B cell (primary cell): ENCODE measurements around the gene SPHK2.

Experiments used
- EZH2 ChIP-seq: IDR thresholded peaks from 2 replicates; pipeline ENCODE4 v1.6.1; 2012; ENCODE audit warnings: borderline replicate concordance, low read depth, mild to moderate bottlenecking, moderate library complexity, low read length; ENCODE audit not compliant: insufficient read depth, poor library complexity, severe bottlenecking
- TF ChIP-seq, protein P1 (sequence below): fragments of 200-600 bp; IDR thresholded peaks from one replicate; pipeline ENCODE4 v1.8.0; 2022; ENCODE audit warnings: antibody characterized with exemption, mild to moderate bottlenecking

DNA sequence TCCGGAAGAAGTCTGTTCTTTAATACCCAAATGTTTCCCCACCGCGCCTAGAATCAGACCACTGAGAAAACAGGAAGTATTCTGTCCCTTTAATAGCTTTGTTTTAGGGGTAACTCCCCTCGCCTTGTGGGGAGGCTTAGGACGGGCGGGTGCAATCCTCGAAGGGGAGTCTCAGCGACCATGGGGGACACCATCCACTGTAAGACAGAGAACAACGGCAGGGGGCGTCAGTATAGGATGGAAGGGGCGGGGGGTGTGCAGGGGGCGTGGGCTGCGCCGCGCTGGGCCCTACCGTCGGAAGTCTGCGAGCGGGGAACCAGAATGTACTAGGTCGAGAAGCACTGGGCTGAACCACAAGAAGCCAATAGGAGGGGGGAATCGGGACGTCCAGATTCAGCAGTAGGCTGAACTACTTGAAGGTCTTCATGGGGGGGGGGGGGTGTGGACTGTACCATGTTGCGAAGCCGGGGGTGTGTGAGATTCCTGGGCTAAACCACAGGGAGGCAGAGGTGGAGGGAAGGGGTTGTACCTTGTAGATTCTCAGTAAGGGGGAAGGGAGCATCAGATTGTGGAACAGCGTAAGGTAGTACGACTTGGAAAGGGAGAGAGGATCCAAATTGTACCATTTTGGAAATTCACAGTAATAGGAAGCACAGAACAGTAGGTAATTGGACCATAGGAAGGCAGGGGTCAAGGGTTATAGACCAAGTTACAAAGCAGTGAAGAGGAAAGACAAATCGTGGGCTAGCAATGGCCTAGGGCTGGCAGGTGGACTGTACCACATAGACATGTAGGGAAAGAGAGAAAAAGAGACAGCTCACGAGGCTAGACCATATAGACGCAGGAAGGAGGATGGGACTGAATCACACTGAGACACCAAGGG is 18.9 kb downstream of the SPHK2 start:
- TF ChIP-seq, protein P1, sequence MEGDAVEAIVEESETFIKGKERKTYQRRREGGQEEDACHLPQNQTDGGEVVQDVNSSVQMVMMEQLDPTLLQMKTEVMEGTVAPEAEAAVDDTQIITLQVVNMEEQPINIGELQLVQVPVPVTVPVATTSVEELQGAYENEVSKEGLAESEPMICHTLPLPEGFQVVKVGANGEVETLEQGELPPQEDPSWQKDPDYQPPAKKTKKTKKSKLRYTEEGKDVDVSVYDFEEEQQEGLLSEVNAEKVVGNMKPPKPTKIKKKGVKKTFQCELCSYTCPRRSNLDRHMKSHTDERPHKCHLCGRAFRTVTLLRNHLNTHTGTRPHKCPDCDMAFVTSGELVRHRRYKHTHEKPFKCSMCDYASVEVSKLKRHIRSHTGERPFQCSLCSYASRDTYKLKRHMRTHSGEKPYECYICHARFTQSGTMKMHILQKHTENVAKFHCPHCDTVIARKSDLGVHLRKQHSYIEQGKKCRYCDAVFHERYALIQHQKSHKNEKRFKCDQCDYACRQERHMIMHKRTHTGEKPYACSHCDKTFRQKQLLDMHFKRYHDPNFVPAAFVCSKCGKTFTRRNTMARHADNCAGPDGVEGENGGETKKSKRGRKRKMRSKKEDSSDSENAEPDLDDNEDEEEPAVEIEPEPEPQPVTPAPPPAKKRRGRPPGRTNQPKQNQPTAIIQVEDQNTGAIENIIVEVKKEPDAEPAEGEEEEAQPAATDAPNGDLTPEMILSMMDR: no peak
- TF ChIP-seq EZH2: no peak
